ENCODE measurements around the gene GGTLC1.

GGTLC1 gene

GRCh38 chr20:24018796-24019195 is 30.2 kb upstream of the GGTLC1 start:
- H3K4me3 ChIP-seq (replicated peaks; ENCODE audit: low read depth, low read length), result no peak overlapping the region
- TF ChIP-seq, protein P1, sequence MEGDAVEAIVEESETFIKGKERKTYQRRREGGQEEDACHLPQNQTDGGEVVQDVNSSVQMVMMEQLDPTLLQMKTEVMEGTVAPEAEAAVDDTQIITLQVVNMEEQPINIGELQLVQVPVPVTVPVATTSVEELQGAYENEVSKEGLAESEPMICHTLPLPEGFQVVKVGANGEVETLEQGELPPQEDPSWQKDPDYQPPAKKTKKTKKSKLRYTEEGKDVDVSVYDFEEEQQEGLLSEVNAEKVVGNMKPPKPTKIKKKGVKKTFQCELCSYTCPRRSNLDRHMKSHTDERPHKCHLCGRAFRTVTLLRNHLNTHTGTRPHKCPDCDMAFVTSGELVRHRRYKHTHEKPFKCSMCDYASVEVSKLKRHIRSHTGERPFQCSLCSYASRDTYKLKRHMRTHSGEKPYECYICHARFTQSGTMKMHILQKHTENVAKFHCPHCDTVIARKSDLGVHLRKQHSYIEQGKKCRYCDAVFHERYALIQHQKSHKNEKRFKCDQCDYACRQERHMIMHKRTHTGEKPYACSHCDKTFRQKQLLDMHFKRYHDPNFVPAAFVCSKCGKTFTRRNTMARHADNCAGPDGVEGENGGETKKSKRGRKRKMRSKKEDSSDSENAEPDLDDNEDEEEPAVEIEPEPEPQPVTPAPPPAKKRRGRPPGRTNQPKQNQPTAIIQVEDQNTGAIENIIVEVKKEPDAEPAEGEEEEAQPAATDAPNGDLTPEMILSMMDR (IDR thresholded peaks at IDR 0.05; ENCODE audit: low read length, missing control alignments), result no peak
- DNase-seq (ENCODE audit: low read depth), result no peak

DNA sequence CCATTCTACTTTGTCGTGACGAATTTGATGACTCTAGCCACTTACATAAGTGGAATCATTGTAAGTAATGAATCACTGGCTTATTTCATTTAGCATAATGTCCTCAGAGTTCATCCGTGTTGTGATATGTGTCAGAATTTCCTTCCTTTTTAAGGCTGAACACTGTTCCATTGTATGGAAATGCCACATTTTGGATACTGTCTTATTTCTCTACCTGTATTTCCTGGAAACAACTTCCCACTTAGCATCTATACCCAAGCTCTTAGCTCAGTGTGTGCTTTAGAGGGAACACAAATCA is 28.8 kb upstream of the GGTLC1 start:
- TF ChIP-seq, protein P1 (IDR thresholded peaks at IDR 0.05; ENCODE audit: low read length, missing control alignments), result no peak
- H3K4me3 ChIP-seq (replicated peaks; ENCODE audit: low read depth, low read length), result no peak overlapping the region
- DNase-seq (ENCODE audit: low read depth), result peak; percentile 26

- no peak for DNase-seq (ENCODE audit: low read depth)
- TF ChIP-seq, protein P1 (IDR thresholded peaks at IDR 0.05; ENCODE audit: low read length, missing control alignments), result no peak
- H3K4me3 ChIP-seq (replicated peaks; ENCODE audit: low read depth, low read length), result no peak overlapping the region
Observed at GRCh38 chr20:24016607-24017457, 28.3 kb upstream of the GGTLC1 start.

- no peak overlapping the region for H3K4me3 ChIP-seq (replicated peaks; ENCODE audit: low read depth, low read length)
- TF ChIP-seq, protein P1 (IDR thresholded peaks at IDR 0.05; ENCODE audit: low read length, missing control alignments), result no peak
- DNase-seq (ENCODE audit: low read depth), result no peak
Observed at GRCh38 chr20:24013953-24014352, 25.4 kb upstream of the GGTLC1 start.

- TF ChIP-seq, protein P1 (IDR thresholded peaks at IDR 0.05; ENCODE audit: low read length, missing control alignments), result no peak
- H3K4me3 ChIP-seq (replicated peaks; ENCODE audit: low read depth, low read length), result no peak overlapping the region
- no peak for DNase-seq (ENCODE audit: low read depth)
Observed at GRCh38 chr20:24011282-24011681, 22.7 kb upstream of the GGTLC1 start.

DNA sequence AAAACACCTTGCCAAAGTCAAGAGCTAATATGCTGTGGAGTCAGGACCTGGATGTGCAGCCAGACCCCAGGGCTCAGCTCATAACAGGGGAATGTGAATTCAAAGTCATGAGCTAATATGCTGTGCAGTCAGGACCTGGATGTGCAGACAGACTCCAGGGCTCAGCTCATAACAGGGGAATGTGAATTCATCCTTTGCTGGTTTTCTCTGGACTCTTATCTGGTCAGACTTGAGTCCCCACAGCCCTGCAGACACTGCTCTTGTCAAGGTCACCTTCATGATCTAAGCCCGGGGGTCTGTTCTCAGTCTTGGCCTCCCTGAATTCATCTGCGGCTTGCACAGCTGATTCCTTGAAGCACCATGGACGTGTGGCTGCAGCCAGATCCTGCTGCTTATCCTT is 19.2 kb upstream of the GGTLC1 start:
- TF ChIP-seq, protein P1 (IDR thresholded peaks at IDR 0.05; ENCODE audit: low read length, missing control alignments), result no peak
- no peak overlapping the region for H3K4me3 ChIP-seq (replicated peaks; ENCODE audit: low read depth, low read length)
- DNase-seq (ENCODE audit: low read depth), result no peak

DNA sequence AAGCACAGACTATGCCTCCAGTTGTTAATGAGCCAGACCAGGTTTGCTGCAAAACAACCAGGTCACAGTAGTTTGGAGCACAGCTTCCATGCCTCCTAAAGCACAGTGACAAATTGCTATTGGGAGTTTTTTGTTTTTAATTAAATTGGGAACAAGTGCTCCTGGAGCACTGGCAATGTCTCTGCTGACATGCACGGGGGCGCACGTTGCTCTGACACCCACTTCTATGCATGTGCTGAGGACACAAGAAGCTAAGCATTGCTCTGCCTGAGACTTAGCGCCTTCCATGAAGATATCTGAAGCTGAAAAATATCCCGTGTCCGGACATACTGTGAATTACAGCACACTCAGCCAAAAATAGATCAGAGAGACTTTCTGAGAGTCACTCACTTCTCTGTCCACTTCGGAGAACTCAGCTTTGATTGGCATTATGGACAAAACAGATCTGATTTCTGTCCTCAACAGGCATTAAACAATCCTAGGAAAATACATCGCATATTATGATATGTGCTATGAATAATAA is 18.6 kb upstream of the GGTLC1 start:
- no peak for DNase-seq (ENCODE audit: low read depth)
- H3K4me3 ChIP-seq (replicated peaks; ENCODE audit: low read depth, low read length), result no peak overlapping the region
- TF ChIP-seq, protein P1 (IDR thresholded peaks at IDR 0.05; ENCODE audit: low read length, missing control alignments), result no peak

Measured in fibroblast of pulmonary artery (primary cell).